GM21528 (cell line): ENCODE results near the gene FAM120AOS.

Experiments
- ATAC-seq: cut with Tn5 transposase; IDR thresholded peaks from one replicate; pipeline ENCODE4 v1.9.1; 2021; ENCODE audit warnings: mild to moderate bottlenecking, moderate library complexity; ENCODE audit not compliant: unreplicated experiment, low FRiP score

The FAM120AOS gene

GRCh38 chr9:93468763-93469456 lies 15.5 kb upstream of the FAM120AOS start:
- no peak for ATAC-seq

GRCh38 chr9:93467462-93467861 lies 14.1 kb upstream of the FAM120AOS start:
- no peak for ATAC-seq

- ATAC-seq: no peak
Measured at GRCh38 chr9:93467062-93467416, 13.7 kb upstream of the FAM120AOS start.

GRCh38 chr9:93466416-93467061 lies 13.2 kb upstream of the FAM120AOS start:
- ATAC-seq: no peak

- ATAC-seq: no peak
Measured at GRCh38 chr9:93465855-93466254, 12.5 kb upstream of the FAM120AOS start.

GRCh38 chr9:93464876-93465275 lies 11.5 kb upstream of the FAM120AOS start:
- ATAC-seq: no peak

- no peak for ATAC-seq
Measured at GRCh38 chr9:93464395-93464794, 11.0 kb upstream of the FAM120AOS start.

- no peak for ATAC-seq
Measured at GRCh38 chr9:93463638-93464248, 10.4 kb upstream of the FAM120AOS start.

GRCh38 chr9:93461821-93462220 lies 8.4 kb upstream of the FAM120AOS start:
- no peak for ATAC-seq

- ATAC-seq: no peak
Measured at GRCh38 chr9:93461414-93461743, 8.0 kb upstream of the FAM120AOS start.

- ATAC-seq: no peak
Measured at GRCh38 chr9:93460689-93461413, 7.5 kb upstream of the FAM120AOS start.

- ATAC-seq: no peak
Measured at GRCh38 chr9:93459432-93459847, 6.1 kb upstream of the FAM120AOS start.

- no peak for ATAC-seq
Measured at GRCh38 chr9:93458712-93459111, 5.3 kb upstream of the FAM120AOS start.

GRCh38 chr9:93457006-93457405 lies 3.6 kb upstream of the FAM120AOS start:
- ATAC-seq: no peak

- ATAC-seq: no peak
Measured at GRCh38 chr9:93456504-93456903, 3.1 kb upstream of the FAM120AOS start.

GRCh38 chr9:93456022-93456421 lies 2.6 kb upstream of the FAM120AOS start:
- ATAC-seq: no peak

GRCh38 chr9:93452710-93453046 lies 703 bp downstream of the FAM120AOS start:
- ATAC-seq: no peak

- no peak for ATAC-seq
Measured at GRCh38 chr9:93451849-93452709, 1.3 kb downstream of the FAM120AOS start.

GRCh38 chr9:93450945-93451815 lies 2.2 kb downstream of the FAM120AOS start, which contains the start of gene FAM120A:
FAM120A (plus strand) TSS chr9:93451685; CDS start chr9:93451916, 231 bp downstream.
- peak; percentile 60 for ATAC-seq
